ENCODE data around the gene MIA.

- TF ChIP-seq CTCF (IDR thresholded peaks at IDR 0.05) (no peak), POLR2A (IDR thresholded peaks at IDR 0.05) (no peak)
Measured at GRCh38 chr19:40803857-40804782, 28.8 kb downstream of the MIA start.

Measured in adrenal gland (tissue), 5 donors.